Mesangial cell (primary cell): ENCODE results near the gene NLRC5. TPM values are rescaled to one million over a fixed set of nuclear protein-coding genes. Genes with fewer than 3 reads are reported as not detected.

ENCODE experiments used
- total RNA-seq: library from RNA; depleted of rRNA; stranded (reverse); fragments of >200 nt; gene quantifications from 2 replicates; pipeline ENCODE4 v1.2.3, GENCODE V29; 2015

Gene NLRC5, protein sequence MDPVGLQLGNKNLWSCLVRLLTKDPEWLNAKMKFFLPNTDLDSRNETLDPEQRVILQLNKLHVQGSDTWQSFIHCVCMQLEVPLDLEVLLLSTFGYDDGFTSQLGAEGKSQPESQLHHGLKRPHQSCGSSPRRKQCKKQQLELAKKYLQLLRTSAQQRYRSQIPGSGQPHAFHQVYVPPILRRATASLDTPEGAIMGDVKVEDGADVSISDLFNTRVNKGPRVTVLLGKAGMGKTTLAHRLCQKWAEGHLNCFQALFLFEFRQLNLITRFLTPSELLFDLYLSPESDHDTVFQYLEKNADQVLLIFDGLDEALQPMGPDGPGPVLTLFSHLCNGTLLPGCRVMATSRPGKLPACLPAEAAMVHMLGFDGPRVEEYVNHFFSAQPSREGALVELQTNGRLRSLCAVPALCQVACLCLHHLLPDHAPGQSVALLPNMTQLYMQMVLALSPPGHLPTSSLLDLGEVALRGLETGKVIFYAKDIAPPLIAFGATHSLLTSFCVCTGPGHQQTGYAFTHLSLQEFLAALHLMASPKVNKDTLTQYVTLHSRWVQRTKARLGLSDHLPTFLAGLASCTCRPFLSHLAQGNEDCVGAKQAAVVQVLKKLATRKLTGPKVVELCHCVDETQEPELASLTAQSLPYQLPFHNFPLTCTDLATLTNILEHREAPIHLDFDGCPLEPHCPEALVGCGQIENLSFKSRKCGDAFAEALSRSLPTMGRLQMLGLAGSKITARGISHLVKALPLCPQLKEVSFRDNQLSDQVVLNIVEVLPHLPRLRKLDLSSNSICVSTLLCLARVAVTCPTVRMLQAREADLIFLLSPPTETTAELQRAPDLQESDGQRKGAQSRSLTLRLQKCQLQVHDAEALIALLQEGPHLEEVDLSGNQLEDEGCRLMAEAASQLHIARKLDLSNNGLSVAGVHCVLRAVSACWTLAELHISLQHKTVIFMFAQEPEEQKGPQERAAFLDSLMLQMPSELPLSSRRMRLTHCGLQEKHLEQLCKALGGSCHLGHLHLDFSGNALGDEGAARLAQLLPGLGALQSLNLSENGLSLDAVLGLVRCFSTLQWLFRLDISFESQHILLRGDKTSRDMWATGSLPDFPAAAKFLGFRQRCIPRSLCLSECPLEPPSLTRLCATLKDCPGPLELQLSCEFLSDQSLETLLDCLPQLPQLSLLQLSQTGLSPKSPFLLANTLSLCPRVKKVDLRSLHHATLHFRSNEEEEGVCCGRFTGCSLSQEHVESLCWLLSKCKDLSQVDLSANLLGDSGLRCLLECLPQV (N-terminal part only)
- total RNA-seq: 3.6 and 10.9 TPM in 2 replicates

DNA sequence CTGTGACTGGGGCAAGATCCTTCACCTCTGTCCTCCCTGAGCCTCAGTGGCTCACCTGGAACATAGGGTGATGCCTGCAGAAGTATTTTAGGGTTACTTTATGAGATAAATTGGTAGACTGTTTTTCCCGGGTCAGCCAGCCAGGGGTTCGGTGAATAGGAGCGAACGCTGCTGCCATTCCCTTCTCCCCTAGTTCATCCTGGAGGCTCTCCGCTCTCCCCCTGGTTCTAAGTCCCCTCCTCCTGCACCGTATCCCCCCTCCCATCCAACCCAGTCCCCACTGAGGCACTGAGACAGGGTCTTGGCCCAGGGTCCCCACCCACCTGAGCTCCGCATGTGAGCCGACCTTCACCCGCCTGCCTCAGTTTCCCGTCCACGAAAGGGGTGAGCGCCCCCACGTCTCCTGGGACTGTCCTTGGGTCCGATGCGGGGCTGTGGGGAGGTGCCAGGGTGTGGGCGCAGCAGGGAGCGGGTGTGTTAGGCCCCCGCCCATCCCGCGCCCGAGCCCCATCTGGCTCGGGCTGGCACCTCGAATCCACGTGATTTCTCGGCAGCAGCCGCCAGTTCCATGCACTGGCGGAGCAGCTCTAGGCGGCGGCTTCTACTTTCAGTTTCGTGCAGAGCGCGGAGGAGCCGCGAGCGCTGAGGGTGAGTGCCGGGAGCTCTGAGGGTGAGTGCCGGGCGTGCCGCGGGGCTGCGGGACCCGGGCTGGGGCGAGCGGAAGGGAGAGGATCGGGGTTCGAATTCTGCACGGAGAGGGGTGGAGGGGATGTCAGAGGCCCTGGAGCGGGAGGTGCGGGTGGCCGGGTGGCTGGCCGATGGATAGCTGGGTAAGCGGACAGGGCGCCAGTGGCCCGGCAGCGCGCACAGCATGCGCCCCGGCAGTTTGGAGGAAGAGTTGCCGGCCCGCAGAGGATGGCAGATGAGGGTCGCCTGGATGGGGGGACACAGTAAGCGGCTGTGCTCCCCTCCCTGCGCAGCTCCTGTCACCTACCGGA is at the start of gene NLRC5:
Gene NLRC5, plus strand, starts transcription at position 610 of the 998 bp plus-strand sequence. CDS start 31,156 bp downstream, outside the sequence.

DNA sequence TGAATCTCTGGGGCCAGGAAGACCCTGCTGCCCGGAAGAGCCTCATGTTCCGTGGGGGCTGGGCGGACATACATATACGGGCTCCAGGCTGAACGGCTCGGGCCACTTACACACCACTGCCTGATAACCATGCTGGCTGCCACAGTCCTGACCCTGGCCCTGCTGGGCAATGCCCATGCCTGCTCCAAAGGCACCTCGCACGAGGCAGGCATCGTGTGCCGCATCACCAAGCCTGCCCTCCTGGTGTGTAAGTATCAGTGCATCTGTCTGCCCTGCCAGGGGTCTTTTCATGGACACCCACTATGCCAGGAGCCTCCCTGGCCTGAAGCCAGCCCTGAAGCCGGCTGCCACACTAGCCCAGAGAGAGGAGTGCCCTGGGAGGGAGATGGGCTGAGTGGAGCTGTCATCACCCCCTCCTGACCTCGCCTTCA is 27.5 kb upstream of the NLRC5 start, which contains the start of gene CETP:
Gene CETP, plus strand, starts transcription at position 100 of the 431 bp plus-strand sequence. Its CDS starts 30 bp downstream, at position 130.

DNA sequence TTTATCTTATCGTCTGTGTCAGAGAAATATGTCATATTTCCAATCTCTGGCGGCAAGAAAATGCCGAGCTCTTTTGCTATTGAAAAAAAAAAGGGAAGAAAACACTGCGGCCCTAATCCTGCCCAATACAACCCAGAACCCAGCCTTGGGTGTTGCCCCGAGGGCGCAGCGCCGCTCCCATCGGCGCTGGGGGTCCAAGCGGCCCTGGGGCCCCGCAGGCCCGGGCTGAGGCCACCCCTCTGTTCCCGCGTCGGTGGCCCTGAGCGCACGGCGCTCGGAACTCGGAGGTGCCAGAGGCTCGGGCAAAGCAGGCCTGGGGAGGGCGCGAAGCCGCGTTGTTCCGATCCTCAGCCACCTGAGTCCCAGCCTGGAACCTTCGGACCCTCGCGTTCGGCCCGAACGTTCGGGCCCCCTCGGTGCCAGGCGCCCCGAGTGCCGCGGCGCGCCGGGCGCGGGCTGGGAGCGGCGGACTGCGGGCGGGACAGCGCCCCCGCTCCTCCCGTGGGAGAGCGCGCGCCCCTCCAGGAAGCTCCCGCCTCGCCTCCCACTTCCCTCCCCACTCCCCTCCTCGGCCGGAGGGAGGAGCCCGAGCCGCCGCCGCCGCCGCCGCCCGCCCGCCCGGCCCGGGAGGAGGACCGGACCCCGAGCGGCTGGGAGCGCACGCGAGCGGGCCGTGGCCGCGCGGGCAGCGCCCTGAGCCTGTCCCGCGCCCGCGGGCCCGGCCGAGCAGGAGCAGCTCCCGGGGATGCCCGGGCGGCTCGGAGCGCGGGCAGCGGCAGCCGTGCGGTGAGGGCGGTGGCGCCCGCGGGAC is 102.8 kb downstream of the NLRC5 start, which contains the start of gene CPNE2:
Gene CPNE2, plus strand, starts transcription at position 609 of the 811 bp plus-strand sequence. CDS start 18,160 bp downstream, outside the sequence.

Other genes starting within 250 kb of the NLRC5 start
- gene SLC12A3, start 124.3 kb upstream of the NLRC5 start, total RNA-seq: not detected in 2 replicates
- gene HERPUD1, start 57.4 kb upstream of the NLRC5 start, total RNA-seq: 74.5 and 127 TPM in 2 replicates
- gene CETP, start 27.6 kb upstream of the NLRC5 start, total RNA-seq: not detected in 2 replicates
- gene CPNE2, start 103.0 kb downstream of the NLRC5 start, total RNA-seq: 37.2 and 38.2 TPM in 2 replicates
- 47.5 and 51.3 TPM in 2 replicates for gene PSME3IP1, start 196.5 kb downstream of the NLRC5 start, total RNA-seq
- gene RSPRY1, start 196.8 kb downstream of the NLRC5 start, total RNA-seq: 25.2 and 35.4 TPM in 2 replicates